Vagina (tissue), 2 donors: Measurements from ENCODE around the gene AP5B1.

ENCODE experiments used
- POLR2A ChIP-seq, 2 donors: fragments of 450-650 bp; IDR thresholded peaks; one replicate each; pipeline ENCODE4 v1.6.1; 2017; ENCODE audit warnings: antibody characterized with exemption in 2 of 2, mild to moderate bottlenecking in 2 of 2, moderate library complexity in 2 of 2
- POLR2AphosphoS5 ChIP-seq, 2 donors: sonication (generic); formaldehyde crosslinking; IDR thresholded peaks; one replicate each; pipeline ENCODE4 v1.9.0; 2017; ENCODE audit warnings: antibody characterized with exemption in 2 of 2, mild to moderate bottlenecking in 2 of 2, low read depth in 1 of 2; ENCODE audit not compliant: insufficient read depth in 1 of 2
- TF ChIP-seq, protein P1 (sequence below), 3 experiments: fragments of 450-650 bp in 2 of 3; fragments of 200-600 bp in 1 of 3; sonication (generic) in 1 of 3; IDR thresholded peaks; one replicate each; pipeline ENCODE4 v1.5.1; 2017 to 2019; ENCODE audit warnings: antibody characterized with exemption in 3 of 3, mild to moderate bottlenecking in 2 of 3, moderate library complexity in 2 of 3

- no peak for TF ChIP-seq POLR2A (IDR thresholded peaks at IDR 0.05)
- TF ChIP-seq, protein P1, sequence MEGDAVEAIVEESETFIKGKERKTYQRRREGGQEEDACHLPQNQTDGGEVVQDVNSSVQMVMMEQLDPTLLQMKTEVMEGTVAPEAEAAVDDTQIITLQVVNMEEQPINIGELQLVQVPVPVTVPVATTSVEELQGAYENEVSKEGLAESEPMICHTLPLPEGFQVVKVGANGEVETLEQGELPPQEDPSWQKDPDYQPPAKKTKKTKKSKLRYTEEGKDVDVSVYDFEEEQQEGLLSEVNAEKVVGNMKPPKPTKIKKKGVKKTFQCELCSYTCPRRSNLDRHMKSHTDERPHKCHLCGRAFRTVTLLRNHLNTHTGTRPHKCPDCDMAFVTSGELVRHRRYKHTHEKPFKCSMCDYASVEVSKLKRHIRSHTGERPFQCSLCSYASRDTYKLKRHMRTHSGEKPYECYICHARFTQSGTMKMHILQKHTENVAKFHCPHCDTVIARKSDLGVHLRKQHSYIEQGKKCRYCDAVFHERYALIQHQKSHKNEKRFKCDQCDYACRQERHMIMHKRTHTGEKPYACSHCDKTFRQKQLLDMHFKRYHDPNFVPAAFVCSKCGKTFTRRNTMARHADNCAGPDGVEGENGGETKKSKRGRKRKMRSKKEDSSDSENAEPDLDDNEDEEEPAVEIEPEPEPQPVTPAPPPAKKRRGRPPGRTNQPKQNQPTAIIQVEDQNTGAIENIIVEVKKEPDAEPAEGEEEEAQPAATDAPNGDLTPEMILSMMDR (IDR thresholded peaks at IDR 0.05) = no peak
- TF ChIP-seq POLR2AphosphoS5 (IDR thresholded peaks at IDR 0.05; ENCODE audit: insufficient read depth in 1 of 2, low read depth in 1 of 2) = no peak
Observed at GRCh38 chr11:65773784-65774411, 6.9 kb downstream of the AP5B1 start.
